Stimulated activated CD4-positive, alpha-beta T cell treated with anti-CD3 and anti-CD28 coated beads, Interleukin-2, amount 100 ng/mL, for 48 hours (primary cell): ENCODE data around the gene PLIN1.

Experiments used
- DNase-seq, 2 donors: peaks; one replicate each; pipeline ENCODE4 v3.0.0-alpha.2; 2020

PLIN1 gene

DNA sequence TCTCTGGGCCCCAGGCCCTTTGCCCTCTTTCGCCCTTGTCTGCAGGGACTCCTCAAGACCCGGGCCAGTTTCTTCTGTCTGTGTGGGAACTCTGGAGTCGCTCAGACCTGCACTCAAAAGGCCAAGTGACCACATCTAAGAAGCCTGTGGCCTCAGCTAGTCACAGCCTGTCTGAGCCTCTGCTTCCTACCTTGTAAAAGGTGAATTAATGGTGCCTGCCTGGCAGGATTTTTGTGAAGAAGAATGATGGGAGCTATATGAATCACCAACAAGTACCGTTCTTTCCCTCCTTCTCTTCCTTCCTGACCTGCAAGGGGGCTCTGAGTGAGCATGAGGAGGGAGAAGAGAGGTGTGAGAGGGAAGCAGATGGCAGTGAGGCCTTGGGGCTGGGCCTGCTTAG, 7.5 kb downstream of the PLIN1 start:
- DNase-seq: no peak

DNA sequence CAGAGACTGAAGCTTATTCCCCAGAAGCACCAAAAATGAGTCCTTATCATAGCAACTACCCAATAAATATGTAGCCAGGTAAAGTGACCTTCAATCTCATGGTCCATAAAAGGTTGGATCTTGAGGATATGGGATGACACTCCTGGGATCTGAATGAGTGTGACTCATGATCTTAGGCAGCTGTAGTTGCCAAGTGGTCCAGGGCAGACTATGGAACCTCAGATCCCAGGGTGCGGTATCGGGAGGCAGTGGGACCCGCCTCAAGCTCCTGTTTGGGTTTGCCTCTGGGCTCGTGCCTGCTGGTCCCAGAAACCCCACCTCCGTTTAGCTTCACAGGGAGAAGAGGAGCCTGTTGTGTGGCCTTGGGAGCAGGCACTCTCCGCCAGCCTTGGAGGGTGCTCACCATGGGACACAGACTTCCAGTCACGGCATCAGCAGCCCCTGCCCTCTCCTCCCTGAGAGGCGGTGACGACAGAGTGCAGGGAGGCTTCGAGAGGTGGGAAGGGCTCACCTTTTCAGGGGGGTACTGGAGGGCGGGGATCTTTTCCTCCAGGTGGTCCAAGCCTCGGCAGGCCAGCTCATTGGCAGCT, 8.1 kb downstream of the PLIN1 start:
- DNase-seq: no peak

DNA sequence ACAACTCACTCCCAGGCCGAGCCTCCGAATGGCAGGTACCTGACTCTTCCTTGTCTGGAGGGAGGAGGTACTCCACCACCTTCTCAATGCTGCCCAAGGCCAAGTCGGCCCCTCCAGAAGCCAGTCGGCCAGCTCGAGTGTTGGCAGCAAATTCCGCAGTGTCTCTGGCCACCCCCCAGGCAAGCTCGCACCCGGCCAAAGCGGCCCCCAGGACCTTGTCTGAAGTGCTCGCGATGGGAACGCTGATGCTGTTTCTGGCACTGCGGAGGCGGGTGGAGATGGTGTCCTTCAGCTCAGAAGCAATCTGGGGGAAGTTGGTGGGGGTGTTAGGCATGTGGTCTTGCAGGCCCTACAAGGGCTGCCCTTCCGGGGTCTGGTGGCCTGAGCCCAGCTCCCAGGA, 9.2 kb downstream of the PLIN1 start:
- DNase-seq: no peak

DNA sequence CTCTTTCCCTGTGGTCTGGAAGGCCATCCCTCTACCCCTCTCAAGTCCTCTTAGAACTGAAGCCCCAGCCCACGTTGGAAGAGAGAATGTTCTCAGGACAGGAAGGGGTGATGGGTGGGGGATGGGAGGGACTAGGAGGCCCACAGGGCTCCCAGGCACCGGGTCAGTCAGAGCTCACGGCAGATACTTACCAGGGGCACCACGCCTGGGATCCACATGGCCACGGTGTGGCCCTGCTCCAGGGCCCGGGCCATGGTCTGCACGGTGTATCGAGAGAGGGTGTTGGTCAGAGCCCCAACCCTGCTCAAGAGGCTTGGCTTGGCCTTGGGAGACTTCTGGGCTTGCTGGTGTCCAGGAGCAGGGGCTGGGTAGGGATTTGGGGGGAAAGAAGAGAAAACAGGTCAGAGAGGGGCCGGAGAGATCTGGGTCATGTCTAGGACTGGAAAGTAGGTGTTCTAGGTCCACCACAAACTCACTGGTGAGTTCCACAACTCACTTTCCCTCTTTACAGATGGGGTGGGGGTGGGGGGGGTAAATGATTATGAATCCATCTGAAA, 9.8 kb downstream of the PLIN1 start:
- DNase-seq: no peak

DNA sequence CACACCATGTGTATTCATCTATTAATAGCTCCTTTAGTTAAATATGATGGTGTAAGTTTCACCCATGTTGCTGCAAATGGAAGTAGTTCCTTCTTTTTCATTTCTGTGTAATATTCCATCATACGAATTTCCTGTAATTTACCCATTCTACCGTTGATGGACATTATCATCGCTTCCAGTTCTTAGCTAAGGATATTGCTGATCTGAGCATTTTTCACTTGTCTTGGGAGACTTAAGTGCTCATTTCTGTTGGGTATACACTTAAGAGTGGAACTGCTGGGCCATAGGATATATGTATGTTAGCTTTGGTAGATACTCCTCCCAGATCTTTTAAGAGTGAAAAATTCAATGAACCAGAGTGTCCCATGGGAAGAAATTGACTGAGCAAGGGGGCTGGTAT, 11.0 kb downstream of the PLIN1 start:
- no peak for DNase-seq

DNA sequence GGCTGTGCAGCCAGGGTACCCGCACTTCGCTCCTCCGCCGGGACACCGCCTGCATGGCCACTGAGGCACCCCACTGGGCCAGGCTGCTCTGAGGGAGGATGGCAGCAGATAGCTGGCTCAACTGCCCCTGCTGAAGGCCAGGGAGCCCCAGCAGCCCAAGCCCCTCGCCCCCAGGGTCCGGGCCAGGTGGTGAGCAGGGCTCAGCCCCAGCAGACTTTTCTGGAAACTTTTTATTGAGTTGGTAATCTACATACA, 11.5 kb downstream of the PLIN1 start:
- DNase-seq: no peak

DNA sequence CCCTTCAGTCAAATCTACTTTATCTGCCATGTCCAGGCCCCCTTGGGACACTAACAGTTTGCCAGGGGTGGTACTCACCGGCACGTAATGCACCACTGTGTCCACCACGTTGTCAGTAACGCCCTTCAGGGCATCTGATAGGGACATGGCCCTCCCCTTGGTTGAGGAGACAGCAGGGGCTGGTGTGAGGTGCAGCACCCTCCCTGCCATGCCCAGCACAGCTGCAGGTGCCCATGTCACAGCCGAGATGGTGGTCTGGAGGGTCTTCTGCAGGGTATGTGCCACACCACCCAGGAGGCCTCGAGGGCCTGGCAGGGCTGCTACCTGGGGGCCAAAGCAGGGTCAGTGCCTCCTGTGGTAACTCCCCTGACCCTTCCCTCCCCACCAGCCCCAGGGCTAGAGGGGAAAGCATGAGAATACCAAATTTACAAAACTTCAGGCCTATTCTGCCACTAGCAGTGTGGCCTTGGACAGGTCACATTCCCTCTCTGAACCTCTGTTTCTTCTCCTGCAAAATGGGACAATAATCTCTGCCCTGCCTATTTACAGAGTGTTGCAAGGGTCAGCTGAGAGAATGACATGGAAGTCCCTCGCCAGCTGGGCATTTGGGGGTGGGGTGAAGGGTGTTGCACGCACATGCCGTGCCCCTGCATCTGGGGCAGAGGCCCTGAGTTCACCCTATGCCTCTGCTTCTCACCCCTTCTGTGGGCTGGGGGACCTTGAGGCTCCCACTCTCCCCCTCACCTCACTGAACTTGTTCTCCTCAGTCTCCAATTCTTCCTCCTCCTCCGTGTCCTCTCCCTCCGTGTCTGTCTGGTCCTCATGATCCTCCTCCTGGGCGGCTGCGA, 12.1 kb downstream of the PLIN1 start:
- DNase-seq: no peak

DNA sequence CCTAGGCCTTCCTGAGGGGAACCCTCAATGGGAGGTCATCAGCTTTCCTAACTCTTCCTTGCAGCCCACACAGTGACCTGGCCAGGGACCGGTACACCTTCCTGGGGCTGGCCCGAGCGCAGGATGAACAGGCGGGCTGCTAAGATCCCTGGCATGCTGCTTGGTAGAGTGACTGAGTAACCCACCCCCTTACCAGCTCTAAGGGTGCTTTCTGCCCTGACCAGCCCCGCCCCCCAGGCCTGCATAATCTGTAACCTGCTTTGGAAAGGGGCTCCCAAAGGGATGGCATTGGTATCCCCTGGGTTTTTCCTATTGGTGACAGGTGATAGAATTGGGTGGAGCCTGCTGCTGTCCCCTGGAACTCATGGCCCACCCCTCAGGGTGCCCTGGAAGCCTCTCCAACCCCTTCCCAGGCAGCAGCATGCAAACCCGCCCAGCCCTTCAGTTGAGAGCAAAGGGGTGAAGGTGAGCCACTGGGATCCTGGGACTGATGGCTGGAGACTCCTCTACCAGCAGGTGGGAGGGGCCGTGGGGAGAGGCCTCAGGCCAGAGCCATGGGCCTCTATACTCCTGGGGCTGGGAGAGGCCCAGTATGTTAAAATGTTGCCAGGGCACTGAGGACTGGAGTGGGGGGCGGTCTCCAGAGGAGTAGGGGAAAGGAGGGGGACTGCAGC, 12.8 kb downstream of the PLIN1 start:
- DNase-seq: no peak

DNA sequence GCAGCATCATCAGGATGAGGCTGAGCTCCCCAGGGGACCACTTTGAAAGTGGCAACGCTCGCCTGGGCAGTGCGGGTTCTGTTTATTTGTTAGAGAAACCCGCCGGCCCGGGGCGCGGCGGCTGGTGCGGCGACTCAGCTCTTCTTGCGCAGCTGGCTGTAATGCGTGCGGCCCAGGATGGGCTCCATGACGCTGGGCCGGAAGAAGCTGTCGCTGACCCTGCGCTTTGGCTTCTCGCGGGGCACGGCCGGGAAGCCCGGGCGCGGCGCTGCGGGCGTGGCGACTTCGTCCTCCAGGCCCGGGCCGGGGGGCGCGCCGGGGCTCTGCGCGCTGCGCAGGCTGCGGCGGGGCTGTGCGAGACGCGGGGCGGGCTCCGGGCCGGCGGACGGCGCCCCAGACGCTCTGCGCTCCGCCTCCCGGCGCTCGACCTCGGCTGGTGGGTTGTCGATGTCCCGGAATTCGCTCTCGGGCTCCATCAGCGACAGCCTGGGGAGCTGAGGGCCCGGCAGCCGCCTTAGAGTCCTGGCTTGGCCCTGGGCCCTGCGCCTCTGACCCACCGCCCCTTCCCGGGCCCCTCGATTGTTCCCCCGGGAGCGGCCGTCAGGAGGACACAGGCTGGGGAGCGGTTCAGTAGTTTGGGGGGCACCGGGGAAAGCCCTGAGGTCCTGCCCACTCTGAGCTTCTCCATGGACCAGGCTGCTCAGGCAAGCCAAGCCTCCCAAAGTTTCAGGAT, 13.6 kb downstream of the PLIN1 start:
- no peak for DNase-seq

DNA sequence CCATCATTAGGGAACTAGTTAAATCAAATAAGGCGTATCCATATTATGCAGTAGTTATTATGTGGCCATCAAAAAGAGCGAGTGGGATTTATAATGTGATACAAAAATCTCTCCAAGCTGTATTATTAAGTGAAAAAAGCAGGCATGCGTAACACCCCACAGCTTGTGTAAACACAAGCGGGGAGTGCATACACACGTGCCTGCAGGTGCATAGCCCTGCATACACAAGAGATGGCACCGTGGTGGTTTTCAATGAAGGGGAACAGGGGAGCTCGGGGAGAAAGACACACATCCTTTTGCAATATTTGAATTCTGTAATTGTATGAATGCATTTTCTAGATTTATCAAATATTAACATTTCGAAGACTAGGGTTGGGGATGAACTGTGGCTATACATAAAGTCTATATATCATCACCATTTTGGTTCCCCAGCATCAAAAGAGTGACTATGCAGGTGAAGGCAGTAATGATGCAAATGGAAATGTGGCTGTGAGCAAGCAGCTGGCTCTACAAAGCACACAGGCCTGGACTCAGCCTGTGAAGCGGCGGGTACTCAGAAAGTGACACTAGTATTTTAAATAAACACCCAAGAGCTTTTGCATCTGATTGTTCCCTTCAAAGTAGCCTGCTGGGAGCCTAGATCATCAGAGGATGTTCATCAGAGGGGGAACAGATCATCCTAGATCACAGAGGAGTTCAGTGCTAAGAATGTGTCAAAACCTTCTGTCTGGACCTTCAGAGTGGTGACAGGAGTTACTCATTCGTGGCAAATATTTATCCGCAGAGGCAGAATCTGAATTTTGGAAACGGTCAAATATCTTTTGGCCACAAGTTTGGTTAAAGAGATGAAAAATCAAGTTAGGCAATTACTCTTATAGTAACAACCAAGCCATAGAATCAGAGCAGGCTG, 14.5 kb downstream of the PLIN1 start:
- no peak for DNase-seq

DNA sequence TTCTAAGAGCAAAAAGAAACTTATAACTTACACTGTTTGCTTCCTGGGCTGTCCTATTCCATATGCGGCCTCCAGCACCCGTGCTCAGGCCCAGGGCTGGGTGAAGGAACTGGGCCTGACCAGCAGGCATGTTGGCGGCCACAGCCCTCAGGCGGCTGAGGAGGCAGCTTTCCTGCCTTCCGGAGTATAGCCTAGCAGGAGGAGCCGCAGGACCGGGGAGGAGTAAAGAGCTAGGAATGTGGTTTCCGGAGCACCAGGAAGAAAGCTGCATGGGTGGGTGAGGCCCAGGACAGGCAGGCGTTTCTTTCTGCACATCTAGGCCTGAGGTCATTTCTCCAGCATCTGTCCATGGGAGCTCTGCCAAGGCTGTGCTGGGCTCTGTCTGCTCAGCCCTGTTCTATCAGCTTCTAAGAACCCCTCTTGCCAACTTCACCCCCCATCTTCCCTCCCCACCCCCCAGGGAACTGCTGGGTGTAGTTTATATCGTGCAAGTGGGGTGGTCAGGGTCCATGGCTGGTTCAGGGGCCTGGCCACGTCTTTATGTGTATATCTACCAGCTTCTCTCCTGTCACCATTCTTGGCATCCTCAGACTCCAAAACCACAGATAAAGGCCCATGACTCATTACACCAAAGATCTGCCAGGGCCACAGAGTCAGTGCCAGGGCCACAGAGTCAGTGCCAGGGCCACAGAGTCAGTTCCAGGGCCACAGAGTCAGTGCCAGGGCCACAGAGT, 16.1 kb downstream of the PLIN1 start:
- no peak for DNase-seq

DNA sequence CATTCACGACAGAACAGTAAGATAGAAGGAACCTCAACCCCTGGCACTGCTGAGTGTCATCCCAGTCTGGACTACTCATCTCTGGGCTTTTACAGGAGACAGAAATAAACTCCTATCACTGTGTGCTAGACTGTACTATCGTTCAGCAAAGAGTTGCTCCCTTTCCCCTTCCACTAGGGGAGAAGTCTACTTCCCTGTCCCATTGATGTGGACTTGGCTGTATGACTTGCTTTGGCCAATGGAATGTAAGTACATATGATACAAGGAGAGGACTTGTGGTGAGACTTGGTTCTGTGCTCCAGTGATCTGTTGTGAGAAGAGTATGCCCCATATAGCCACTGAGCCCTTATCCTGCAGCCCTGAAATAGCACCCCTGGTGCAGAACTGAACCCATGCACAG, 18.6 kb downstream of the PLIN1 start:
- DNase-seq: no peak

DNA sequence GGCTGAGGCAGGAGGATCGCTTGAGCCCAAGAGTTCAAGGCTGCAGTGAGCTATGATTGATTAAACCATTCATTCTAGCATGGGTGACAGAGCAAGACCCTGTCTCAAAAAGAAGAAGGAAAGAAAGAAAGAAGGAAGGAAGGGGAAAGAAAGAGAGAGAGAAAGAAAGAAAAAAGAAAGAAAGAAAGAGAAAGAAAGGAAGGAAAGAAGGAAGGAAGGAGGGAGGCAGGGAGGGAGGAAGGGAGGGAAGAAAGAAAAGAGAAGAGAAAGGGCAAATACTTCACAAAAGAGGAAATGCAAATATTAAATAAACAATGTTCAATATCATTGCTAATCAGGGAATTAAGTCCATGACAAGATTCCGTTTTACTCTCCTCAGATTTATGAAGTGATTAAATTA, 19.9 kb downstream of the PLIN1 start:
- DNase-seq: no peak

DNA sequence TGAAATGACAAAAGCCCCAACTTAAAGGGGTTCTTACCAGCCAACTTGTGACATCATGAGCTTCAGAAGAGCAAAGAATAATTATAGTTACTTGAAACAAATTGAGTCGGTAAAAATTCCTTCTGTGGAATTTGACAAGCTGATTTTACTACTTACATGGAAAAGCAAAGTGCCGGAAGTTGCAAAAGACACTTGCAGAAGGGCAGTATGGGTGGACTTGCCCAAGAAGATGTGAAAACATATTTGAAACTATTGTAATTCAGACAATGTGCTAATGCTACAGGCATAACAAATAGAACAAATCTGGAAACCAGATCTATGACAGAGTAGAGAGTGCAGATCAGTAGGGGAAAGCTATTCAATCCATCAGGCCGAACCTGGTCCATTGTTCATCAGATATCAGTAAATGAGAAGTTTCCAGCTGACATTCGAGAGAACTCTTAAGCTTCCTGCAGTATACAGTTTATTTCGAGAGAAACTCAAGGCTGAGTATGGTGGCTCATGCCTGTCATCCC, 21.4 kb downstream of the PLIN1 start:
- DNase-seq: no peak

DNA sequence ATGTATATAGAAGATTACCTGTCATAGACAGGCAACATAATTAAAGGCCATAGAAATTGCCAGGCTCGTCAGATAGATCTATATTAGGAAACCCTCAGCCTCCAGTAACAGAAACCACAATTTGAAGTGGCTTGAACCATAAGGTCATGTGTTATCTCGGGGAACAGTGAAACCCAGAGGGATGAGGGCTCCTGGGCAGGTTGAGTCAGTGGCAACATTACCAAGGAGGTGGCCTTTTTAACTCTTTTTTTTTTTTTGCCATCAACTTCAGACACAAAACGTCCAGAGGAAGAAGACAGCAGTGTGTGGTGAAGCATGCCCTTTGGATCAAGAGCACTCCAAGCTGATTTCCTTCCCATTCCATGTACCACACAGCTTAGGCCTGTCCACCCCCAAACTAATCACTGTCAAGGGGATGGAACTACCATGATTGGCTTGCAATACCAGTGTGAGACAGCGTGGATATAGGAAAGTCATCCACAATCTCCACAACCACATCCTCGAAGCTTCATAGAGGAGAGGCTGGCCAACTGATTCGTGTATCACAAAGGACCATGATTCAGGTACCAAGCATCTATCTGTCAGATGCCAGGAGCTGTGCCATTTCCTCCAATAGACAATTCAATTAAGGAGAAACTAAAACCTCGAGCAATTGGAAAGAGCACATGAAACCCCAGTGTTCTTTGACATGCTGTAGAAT, 22.9 kb downstream of the PLIN1 start:
- no peak for DNase-seq

DNA sequence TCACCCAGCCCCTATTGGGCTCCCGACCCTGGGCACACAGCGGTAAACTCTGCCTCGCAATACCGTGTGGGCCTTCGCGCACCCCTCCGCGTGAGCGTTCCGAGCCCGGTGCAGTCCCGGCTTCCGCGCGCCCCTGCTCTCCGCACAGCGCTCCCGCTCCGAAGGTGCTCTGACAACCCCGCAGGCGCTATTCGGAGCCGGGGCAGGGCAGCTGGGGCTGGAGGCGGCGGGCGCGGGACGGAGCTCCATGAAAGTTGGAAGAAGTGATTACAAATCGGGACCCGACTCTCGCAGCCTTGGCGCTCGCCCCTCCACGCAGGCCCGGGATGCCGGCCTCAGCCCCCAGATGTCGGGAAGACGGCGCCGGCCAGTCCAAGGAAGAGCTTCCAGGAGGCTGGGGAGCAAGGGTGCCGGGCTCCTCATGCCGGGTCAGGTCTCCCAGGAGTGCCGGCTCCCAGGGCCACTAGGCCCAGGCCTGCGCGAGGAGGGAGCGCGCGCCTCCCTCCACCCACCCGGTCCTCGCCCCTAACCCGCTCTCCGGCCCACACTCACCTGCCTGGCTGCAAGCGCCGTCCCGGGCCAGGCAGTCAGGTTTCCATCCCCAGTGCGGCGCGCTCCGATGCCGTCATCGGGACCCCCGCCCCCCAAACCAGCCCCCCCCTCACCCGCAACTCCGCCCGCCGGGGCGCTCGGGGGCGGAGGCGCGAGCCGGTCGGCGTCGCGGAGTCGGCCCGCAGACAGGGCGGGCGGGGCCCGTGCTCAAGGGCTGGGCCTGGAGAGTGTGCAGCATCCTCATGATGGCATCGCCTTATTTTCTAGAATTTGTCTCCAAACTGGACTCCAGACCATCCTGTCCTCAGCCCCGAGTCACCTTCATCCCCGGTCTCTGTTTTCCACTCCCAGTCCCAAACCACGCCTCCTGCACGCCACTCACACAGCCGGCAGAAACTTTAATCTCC, 24.0 kb downstream of the PLIN1 start, which contains the start of gene KIF7:
Gene KIF7 (minus strand): TSS at position 621 of the 959 bp plus-strand sequence. CDS start 2,537 bp downstream, outside the sequence.
- no peak for DNase-seq

DNA sequence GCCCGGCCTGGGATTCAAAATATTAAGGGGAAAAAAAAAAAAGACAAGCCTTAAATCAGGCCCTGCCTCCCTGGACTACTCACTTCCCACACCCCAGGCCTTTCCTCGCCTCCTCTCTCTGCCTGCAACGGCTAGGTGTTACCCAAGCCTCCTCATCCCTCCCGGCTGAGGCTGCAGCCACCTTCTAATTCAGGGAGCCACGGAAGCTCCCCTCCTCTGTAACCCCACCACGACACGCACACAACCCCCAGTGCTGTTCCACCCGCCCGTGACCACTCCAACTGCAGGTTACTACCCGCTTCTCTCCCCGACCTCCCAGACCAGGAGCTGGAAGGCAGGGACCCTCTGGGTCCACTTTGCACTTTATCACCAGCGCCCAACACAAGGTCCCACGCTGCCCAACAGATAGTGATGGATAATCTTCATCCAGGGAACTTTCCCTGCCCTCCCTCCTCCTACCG, 24.8 kb downstream of the PLIN1 start:
- no peak for DNase-seq

DNA sequence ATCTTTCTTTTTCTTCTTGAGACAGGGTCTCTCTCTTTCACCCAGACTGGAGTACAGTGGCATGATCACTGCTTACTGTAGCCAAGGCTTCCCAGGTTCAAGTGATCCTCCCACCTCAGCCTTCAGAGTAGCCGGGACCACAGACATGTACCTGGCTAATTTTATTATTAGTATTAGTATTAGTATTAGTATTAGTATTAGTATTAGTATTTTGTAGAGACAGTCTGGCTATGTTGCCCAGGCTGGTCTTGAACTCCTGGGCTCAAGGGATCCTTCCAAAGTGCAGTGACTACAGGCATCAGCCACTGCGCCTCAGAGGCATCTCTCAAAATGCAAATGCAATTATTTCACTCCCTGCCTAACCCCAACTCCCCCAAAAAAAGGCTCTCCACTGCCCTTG, 25.6 kb downstream of the PLIN1 start:
- DNase-seq: no peak

DNA sequence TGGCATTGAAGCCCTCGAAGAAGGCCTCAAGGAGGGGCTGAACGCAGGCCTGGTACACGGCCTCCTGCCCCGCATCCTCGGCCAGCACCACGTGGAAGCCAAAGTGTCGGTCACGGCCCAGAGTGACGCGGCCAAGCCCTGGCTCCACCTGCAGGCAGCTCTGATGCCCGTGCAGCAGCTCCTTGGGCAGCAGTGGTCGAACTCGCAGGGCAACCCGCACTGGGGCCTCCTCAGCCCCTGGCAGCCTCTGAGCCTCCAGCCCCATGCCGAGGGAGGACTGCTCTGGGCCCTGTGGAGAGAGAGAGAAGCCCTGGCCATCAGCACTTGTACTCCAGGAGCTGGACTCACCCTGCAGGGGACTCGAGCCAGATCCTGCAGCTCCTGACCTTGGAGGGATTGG, 26.5 kb downstream of the PLIN1 start:
- no peak for DNase-seq
